GDM1 (cell line): Measurements from ENCODE around the gene METTL25.

Experiments used
- DNase-seq: peaks from one replicate; lab custom pipeline; 2025; lab: John Stamatoyannopoulos, UW

The METTL25 gene

DNA sequence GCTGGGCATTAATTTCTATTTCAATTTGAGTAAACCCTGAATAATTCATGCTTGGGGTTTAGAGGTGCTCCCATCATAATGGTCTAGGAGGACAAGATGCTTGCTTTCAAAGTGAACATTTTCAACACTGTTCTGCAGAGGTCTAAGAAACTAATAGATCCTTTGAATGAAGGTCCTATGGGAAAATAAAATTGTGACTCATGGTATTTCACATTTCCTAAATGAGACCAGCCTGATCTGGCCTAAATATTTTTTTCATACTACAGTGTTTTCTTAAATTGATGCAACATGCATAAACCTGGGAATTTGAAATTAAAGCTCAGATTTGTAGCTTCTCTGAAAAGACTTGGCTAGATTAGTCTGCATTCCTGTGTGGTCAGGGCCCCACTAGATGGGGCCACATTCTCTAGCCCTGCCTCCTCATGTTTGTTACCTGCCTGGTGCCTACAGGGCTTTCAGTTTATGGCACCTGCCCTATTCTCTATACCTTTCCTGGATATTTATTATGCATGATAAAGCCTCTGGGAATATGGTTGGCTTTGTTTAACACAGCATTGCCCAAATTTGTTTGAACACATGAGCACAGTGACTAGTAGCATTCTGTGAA lies 112.7 kb downstream of the METTL25 start:
- DNase-seq = no peak

DNA sequence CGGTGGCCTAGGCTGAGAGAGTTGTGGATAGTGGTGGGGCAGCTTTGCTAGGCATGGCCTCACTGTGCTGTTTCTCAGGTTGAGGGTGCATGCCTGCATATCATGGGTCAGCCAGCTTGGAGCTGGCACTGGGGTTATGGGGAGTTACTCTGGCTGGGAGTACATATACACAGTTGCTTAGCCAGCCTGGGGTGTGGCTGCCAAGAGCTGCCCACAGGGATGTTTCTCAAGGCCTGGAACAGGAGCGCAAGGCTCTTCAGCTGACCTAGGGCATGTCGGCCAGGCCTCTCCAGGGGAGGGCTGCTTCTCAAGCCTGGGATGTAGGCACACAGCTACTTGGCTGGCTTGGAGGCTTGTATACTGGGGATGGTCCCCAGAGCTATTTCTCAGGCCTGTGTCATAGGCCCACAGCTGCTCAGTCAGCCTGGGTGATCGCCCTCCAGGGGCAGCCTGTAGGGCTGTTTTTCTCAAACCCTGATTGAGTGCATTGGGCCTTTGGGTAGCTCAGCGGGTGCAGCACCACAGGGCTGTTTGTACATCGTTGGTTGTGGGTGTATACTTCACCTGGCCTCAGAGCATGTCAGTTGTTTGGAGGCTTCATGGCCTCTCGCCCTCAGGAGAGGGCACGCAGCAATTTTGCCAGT lies 114.9 kb downstream of the METTL25 start:
- no peak for DNase-seq

DNA sequence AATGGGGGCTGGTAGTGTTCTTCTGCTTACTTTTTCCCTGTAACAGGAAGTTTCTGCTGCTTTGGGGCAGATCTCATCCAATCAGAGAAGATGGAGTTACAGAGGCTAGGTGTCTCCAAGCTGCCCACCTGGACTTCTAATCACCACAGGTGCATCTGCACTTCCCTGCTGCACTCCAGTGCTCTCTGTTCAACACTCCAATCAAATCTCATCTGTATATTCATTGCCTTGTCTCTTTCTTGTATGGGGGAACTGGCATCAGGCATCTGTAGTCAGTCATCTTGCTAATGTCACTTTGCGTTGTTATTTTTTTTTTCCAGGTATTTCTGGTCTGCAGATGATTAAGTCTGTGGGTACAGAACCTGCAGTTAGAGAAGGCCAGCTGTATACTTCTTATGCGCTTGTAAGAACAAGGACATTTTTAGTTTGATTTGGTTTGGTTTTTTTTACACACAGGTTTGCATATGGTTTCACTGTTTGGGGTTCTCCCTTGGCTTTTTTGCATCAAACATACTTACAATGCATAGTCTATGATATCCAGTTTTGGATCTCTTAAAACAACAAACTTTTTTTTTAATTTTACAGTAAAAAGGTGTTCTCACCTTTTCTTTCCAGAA lies 116.0 kb downstream of the METTL25 start:
- DNase-seq = no peak

DNA sequence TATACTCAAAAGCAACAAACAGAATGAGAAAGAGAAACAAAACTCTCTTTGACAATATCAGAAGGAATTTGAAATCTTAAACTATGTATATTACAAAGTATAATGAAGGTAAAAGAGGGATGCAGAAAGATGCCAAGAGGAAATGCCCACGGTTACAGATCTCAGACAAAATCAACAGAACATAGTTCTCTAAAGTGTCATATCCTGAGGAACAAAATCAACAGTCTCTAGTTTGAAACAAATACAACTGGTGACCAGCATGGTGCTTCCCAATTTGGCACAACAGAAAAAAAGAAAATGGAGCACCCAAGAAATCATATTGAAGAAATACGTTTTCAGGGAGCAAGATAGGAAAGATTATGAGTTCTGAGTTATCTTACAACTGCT lies 116.5 kb downstream of the METTL25 start:
- DNase-seq = no peak

DNA sequence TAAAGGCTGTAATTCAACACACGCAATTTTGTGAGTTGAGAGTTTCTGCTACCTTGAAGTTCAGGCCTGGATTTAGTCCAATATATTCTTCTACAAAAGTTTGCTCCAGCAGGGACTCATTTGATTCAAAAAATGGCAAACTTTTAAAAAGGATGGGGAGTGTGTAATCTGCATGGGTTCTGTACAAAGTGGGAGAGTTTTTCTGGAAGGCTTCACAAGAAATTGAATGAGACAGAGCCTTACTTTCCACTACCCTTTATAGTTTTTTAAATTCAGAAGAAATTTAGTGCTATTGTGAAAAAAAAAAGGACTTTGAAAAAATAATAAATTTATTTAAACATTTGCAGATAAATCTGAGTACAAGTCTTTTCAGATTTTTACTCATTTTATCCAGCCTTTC lies 116.9 kb downstream of the METTL25 start:
- DNase-seq = no peak

DNA sequence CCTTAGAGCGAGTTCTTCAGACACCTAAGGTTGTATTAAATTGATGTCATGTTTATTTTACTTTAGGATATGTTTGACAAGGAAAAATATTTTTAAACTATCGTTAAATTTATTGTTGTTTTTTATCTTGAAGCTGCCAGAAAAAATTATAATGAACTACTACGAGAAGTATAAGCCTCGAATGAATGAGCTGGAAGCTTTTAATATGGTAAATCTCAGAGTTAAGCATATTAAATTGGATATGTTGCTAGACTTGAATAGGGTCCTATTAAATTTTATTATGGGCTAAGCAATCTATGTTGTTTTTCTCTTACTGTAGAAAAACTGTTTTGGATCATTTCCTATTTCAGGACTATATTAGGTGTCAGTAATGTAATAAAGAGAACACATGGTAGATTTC lies 118.2 kb downstream of the METTL25 start:
- no peak for DNase-seq

DNA sequence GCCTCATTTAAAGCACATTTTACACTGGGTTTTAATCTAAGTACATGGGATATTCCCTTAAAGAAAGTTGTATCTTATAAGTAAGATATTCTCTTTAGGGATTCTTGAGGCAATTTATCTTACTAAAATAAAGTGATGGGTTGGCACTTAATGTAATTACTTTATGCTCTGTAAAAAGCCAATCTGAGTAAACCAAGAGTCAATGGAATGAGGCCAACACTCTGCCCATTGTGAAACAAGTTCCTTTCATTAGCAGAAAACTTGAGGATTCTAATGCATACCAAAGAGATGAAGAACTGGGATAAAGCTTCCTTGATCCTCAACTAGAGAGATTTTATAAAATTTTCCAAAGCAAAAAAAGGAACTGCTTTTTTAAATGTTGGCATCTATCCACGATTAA lies 121.2 kb downstream of the METTL25 start:
- DNase-seq = no peak

DNA sequence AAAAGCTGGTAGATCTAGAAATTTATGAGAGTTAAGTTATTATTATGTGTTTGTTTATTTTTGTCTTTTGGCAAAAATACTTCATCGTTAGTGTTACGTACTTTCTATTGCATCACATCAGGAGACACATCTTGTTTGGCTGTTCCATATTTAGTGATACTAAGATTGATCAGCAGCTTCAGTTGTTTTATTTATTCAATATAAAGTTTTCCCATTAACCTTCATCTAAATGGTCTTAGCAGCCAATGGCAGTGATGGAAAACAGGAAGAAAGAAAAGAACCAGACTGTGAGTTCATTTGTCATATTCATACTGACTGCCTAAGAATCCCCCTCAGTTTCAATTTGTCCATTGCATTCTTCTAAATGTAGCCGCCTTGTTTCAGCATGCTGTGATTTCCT lies 122.3 kb downstream of the METTL25 start:
- DNase-seq = no peak

DNA sequence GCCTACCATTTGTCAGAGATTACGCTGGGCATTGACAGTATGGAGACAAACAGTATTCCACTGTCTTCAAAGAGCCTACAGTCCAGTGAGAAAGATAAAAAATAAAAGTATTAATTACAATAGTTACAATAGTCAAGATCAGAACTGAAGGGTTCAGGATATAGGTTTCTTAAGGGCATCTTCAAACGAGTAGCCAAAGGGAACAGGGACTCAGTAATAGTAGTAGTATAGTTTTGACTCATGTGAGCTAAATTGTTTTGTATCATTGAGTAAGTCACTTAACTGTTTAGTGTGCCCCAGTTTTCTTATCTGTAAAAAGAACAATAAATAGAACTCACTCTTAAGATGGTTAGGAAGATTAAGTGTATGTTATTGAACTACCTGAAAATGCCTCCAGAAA lies 123.6 kb downstream of the METTL25 start:
- DNase-seq = no peak

DNA sequence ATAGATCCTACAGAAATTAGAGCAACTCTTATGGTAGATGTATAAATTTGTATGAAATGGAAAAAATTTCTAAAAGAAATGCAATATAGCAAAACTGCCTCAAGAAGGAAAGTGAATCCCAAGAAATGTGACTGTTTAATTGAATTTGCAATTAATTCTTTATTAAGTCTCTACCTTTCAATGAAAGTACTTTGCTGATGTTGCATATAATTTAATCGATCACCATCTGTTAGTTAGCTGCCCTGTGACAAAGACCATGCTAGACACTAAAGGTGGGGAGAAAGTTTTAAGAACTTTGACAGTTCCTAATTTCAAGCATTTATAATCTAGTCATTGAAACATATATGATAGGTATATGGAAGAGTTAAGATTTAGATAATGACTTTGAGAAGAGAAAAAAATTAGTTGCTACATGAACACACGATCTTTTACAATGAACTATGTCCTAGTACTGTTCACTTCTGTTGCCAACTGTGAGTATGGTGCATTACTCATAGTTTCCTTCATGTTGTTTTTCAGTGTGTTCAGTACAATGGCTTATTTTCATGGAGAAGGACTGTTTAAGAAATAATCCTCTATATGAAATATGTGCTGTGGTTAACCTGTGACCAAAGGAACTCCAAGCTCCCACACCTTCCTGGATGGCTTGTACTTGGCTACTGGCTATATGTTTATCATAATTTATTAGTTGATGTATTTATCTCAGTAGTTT lies 128.4 kb downstream of the METTL25 start:
- no peak for DNase-seq

DNA sequence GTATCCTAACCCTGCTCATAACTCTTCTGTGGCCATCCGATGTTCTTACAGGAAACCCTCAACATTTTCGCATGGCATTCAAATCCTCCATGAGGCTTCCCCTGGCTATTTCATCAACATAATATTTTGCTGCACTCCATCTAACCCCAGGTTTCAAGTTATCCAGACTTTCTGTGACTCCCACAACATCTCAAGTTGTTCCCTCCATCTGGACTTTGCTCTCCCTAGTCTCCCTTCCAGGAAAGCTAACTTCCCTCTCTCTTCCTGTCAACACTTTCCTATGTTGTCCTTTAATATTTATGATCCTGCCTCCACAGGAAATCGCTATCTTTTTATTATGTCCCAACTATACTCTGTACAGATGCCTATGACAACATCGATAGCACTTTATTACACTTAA lies 146.1 kb downstream of the METTL25 start:
- no peak for DNase-seq

DNA sequence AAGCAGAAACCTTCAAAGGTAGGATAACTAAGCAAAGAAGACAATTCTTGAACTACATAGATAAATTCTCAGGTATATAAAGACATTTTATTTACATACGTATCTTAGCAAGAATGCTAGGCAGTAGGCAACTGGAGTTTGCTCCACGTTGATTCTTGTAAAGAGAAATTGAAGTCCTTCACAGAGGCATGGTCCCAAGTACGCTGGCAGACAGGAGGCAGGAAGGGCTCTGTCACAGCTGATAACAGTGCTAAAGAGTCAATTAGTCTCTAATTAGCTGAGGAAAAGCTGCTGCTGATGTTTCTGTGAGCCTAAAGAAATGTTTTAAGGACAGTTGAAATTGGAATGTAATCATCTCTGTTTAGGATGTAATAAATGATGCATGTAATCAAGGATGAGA lies 146.8 kb downstream of the METTL25 start:
- DNase-seq = no peak

DNA sequence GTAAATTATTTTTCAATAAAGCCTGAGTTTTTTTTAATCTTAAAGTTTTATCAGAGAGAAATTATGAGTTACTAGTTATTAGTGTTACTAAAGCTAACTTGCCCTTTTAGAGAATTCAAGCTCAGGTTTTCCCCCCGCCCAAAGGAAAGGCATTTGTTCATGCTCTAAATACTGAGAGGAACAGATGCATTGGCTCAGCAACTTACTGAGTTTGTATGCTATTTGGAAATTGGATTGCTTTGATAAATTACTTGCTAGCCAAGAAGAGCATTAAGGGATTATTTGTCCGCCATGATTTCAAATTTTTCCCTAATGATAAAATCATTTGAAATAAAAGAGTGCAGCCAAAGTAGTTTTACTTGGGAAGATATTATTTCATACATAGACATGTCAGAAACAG lies 149.4 kb downstream of the METTL25 start:
- no peak for DNase-seq

DNA sequence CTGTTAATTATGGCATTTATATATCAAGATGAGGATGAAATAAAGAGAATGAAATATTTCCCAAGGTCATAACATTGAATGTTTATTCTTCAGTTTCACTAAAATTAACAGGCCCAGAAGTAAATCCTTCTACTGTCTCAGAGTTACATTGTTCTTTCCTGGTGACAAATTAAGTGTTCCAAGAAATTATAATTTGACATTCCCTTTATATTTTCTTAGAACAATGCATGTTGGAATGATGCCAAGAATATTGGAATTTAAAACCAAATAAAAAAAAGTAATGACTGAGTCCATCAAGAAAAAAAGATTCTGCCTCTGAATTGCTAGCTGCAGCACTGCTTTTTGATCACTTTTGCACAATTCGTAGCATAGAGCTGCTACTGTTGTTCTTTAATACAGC lies 152.1 kb downstream of the METTL25 start:
- DNase-seq = no peak

DNA sequence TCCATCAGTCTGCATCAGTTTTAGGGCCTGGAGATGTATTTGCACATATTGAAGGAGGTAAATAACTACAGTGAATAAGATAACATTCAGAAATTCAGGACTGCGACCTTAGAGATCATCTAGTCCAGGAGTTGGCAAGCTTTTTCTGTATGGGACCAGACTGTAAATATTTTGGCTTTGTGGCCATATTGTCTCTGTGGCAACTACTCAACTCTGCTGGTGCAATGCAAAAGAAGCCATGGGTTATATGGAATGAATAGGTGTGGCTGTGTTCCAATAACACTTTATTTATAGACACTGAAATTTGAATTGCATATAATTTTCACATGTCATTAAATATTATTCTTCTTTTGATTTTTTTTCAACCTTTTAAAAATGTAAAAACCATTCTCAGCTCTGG lies 156.6 kb downstream of the METTL25 start:
- DNase-seq = no peak

DNA sequence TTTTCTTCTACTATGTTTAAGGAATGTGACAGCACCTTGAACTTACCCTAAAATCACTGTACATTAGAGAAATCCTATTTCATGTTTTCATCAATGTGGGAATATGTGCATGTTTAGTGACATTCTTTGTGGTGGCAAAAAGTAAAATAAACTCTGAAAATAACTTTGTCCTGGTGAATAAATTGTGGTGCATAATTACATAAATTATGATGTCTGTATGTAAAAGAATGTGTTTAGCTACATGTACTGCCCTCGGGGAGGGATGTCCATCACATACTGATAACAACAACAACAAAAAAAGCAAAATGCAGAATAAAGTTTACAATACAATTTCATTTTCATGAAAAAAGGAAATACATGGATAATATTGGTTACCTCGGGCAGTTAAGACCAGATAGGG lies 157.3 kb downstream of the METTL25 start:
- DNase-seq = no peak

DNA sequence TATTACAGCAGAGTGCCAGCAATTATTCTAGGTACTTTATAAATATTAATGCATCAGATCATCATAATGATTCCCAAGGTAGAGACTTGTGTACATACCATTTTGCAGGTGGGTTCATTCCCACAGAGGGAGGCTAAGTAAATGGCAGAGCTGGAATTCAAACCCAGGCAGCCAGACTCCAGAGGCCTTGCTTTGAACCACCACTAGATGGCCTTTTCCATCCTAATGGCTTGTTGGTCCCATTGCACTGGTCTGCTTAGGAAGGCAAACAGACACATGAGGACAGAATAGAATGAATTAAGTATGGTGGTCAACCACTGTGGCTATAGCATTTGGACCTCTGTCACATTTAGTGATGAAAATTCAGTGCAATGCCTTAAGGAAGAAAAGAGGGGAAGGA lies 158.7 kb downstream of the METTL25 start:
- peak; percentile 4 for DNase-seq

DNA sequence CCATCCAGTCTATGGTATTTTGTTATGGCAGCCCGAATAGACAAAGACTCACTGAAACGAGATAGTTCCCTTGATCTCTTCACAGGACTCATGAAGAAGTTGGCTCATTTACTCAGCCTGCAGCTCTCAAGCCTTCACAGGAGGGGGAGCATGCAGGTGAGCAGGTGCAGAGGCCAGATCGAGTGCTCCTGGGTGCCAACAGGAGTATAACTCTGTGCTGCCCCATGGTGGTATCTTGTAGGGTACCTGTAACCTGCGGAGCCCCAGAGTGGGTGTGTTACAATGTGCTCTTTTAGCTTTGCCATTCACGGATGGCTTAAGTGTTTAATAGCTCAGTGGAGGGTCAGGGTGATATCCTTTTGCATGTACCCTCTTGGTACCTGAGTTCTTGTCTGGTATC lies 159.5 kb downstream of the METTL25 start:
- DNase-seq = no peak

DNA sequence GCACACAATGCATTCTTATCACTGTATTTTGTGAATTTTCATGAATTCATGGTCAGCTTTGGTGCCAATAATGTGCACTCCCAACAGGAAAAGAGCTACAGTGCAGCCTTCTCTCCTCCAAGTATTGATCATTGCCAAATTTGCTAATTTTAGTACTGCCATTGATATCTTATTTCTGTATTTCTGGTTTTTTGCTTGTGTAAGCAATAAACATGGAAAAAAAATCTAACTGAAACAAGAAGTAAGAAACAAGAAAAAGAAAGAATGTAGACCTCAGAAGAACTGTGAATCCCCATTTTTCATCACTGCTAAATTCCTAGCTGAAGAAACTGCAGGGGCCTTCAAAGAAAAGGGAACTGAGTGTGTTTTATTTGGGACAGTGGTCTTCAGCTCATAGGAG lies 161.2 kb downstream of the METTL25 start:
- no peak for DNase-seq

DNA sequence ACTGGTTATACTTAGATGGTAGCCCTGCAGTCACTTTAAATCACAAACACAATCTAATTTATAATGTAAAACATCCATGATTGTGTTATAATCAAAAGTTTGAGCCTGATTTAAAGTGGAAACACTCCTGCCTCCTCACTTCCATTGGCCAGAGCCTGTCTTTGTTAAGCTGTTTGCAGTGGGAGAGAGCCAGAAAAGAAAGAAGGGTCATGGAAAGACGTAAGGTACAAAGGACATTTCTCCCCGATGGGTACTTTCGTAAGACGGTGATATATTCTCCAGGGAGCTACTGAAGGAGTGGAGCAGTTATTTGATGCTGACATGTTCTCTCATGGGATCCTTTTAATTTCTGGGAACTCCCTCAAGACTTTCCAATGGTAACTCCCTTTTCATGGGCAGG lies 164.0 kb downstream of the METTL25 start:
- no peak for DNase-seq

DNA sequence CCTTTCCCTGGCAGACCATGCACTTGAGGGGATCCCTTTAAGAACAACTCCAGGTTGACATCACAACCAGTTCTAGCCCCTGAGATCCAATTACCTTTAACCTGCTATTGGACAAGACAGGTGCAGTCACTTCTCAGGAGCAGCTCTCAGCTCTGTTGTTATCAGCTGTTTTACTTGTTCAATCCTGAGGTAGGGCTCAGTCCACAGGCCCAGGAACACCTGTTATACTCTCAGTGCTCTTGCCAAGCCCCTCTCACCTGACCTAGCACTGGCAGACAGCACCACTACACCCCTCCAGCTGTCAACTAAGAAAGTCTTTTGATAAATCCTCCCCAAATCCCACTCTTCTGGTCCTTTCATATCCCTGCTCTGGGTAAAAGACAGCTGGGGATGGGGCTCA lies 164.4 kb downstream of the METTL25 start:
- no peak for DNase-seq

DNA sequence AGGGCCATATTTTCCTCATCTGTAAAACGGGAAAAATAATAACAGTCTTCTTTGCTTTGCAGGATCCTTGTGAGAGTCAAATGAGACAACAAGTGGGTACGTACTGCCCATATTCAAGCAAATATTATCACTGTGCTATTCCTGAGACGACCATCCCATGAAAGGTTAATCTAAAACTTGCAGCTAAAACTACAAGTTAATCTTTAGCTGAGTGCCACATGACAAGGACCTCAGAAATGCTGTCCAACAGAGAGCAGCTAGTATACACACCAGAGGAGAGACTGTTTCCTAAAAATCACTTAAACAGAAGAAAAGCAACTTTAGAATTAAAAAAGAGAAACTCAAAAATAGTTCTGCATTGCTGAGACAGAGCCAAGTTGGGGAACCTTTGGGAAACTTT lies 165.7 kb downstream of the METTL25 start:
- no peak for DNase-seq

DNA sequence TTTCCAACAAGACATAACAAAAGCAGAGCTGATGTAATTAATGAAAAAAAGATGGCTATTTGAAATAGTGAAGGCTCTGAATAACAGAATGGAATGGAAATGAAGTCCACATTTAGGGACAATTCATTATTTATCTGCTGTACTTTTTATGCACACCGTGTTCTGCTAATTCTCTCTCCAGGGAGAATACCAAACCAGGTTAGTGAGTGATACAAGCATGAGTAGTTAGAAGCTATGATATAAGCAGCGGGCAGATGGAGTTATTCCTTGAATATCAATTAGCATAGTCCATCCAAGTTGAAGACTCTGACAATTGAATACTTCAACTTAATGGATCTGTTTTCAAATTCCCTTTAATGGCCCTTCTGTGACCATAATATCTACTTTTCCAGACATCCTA lies 166.3 kb downstream of the METTL25 start:
- DNase-seq = no peak
